ENCODE measurements around the gene CASD1. TPM values are rescaled to one million over a fixed set of nuclear protein-coding genes. Genes with fewer than 3 reads are reported as not detected.

Gene CASD1
- total and polyA plus RNA-seq, 8 donors: 24.2 to 72.2 (median 59.6) TPM

- intact Hi-C loops (cut with DNase I): no loop called here
- Histone ChIP-seq H3K27me3 (no peaks in the 10 kb centered on the region), H3K36me3 (no peaks in the 10 kb centered on the region), H3K27ac (no peak overlapping the region), H3K9me3 (no peaks in the 10 kb centered on the region), H3K4me3 (no peak overlapping the region), H3K4me1 (no peaks in the 10 kb centered on the region)
- no peak for DNase-seq
- TF ChIP-seq CTCF (IDR thresholded peaks at IDR 0.05): no peak
- no peak for ATAC-seq
Observed at GRCh38 chr7:94483843-94484242, 25.8 kb upstream of the CASD1 start.

- no peak overlapping the region for H3K4me3 ChIP-seq
- no peak overlapping the region for H3K27ac ChIP-seq
- no peaks in the 10 kb centered on the region for H3K4me1 ChIP-seq
- intact Hi-C loops (cut with DNase I): no loop called here
- no peaks in the 10 kb centered on the region for H3K27me3 ChIP-seq
- no peak for TF ChIP-seq CTCF (IDR thresholded peaks at IDR 0.05)
- DNase-seq: no peak
- no peaks in the 10 kb centered on the region for H3K36me3 ChIP-seq
- no peaks in the 10 kb centered on the region for H3K9me3 ChIP-seq
- ATAC-seq: no peak
Observed at GRCh38 chr7:94486216-94486615, 23.4 kb upstream of the CASD1 start.

- H3K27ac ChIP-seq: no peak overlapping the region
- no peak for TF ChIP-seq CTCF (IDR thresholded peaks at IDR 0.05)
- intact Hi-C loops (cut with DNase I): no loop called here
- no peak overlapping the region for H3K4me3 ChIP-seq
- no peaks in the 10 kb centered on the region for H3K36me3 ChIP-seq
- ATAC-seq (no peak), DNase-seq (no peak)
- no peaks in the 10 kb centered on the region for H3K9me3 ChIP-seq
- no peaks in the 10 kb centered on the region for H3K27me3 ChIP-seq
- no peaks in the 10 kb centered on the region for H3K4me1 ChIP-seq
Observed at GRCh38 chr7:94491410-94491809, 18.2 kb upstream of the CASD1 start.

- DNase-seq: no peak
- no peaks in the 10 kb centered on the region for H3K27me3 ChIP-seq
- TF ChIP-seq CTCF (IDR thresholded peaks at IDR 0.05): no peak
- H3K9me3 ChIP-seq: peaks cover 0 to 3% of the 10 kb centered on the region in 2 donors
- H3K36me3 ChIP-seq: no peaks in the 10 kb centered on the region
- no peak overlapping the region for H3K4me3 ChIP-seq
- H3K27ac ChIP-seq: no peak overlapping the region
- no peak for ATAC-seq
- intact Hi-C loops (cut with DNase I): no loop called here
- no peaks in the 10 kb centered on the region for H3K4me1 ChIP-seq
Observed at GRCh38 chr7:94492601-94493000, 17.0 kb upstream of the CASD1 start.

- no peak for DNase-seq
- no peak for ATAC-seq
Observed at GRCh38 chr7:94497874-94498670, 11.5 kb upstream of the CASD1 start.

More at GRCh38 chr7:94497874-94498670, 11.5 kb upstream of the CASD1 start:
- H3K27ac ChIP-seq: no peak overlapping the region
- no peak overlapping the region for H3K4me3 ChIP-seq
- H3K9me3 ChIP-seq: peaks cover 0 to 4% of the 10 kb centered on the region in 2 donors
- intact Hi-C loops (cut with DNase I): no loop called here
- H3K4me1 ChIP-seq: no peaks in the 10 kb centered on the region
- TF ChIP-seq CTCF (IDR thresholded peaks at IDR 0.05): no peak
- H3K36me3 ChIP-seq: no peaks in the 10 kb centered on the region
- no peaks in the 10 kb centered on the region for H3K27me3 ChIP-seq
